SK-N-SH (cell line): ENCODE results near the gene ZNF397. TPM values are rescaled to one million over a fixed set of nuclear protein-coding genes. Genes with fewer than 3 reads are reported as not detected.

Experiments
- CTCF ChIA-PET: fragments of 300-600, 350-600 bp; formaldehyde crosslinking; extraction: SDS; loops from one replicate; lab custom pipeline; 2021; lab: Yijun Ruan, JAX
- POLR2A ChIA-PET: fragments of 350-600 bp; sonication (Branson Sonifier 250); formaldehyde crosslinking; extraction: SDS; loops from one replicate; lab custom pipeline; 2020; ENCODE audit warnings: antibody characterized with exemption, inconsistent platforms; lab: Yijun Ruan, JAX
- DNase-seq: peaks from one replicate; pipeline ENCODE4 v3.0.0; 2012
- H2AFZ ChIP-seq: fragments of 200-600 bp; sonication (generic); 2 replicates; pipeline ENCODE4 v1.8.1; 2016; ENCODE audit warnings: antibody characterized with exemption, mild to moderate bottlenecking, low read depth
- H3F3A ChIP-seq: fragments of 200-600 bp; sonication (generic); replicated peaks from 2 replicates; pipeline ENCODE3; 2016; ENCODE audit warnings: antibody characterized with exemption, mild to moderate bottlenecking; ENCODE audit not compliant: insufficient read depth
- H3K27ac ChIP-seq, 2 experiments: fragments of 200-500 bp in 1 of 2; fragments of 200-600 bp in 1 of 2; sonication (Bioruptor generic) in 1 of 2; sonication (generic), shearing (Covaris generic) in 1 of 2; 2 replicates each; pipeline versions ENCODE4 v1.5.1 to v1.6.1; 2014 to 2016; ENCODE audit warnings: low read depth in 2 of 2, inconsistent platforms in 1 of 2, low read length in 1 of 2, mild to moderate bottlenecking in 1 of 2, mixed read lengths in 1 of 2
- H3K27me3 ChIP-seq: fragments of 200-600 bp; sonication (generic), shearing (Covaris generic); 2 replicates; pipeline ENCODE4 v1.6.1; 2016; ENCODE audit warnings: mixed run types; ENCODE audit not compliant: insufficient read depth
- H3K36me3 ChIP-seq, 2 experiments: fragments of 200-500 bp in 1 of 2; fragments of 200-600 bp in 1 of 2; sonication (Bioruptor generic) in 1 of 2; sonication (generic) in 1 of 2; replicated peaks in 1 of 2; 2 replicates each; pipeline versions ENCODE3 to v1.5.1; 2014 to 2016; ENCODE audit warnings: low read length in 1 of 2, mild to moderate bottlenecking in 1 of 2; ENCODE audit not compliant: insufficient read depth in 2 of 2, control insufficient read depth in 1 of 2
- H3K4me1 ChIP-seq, 2 experiments: fragments of 200-500 bp in 1 of 2; fragments of 200-600 bp in 1 of 2; sonication (Bioruptor generic) in 1 of 2; sonication (generic), shearing (Covaris generic) in 1 of 2; 2 replicates each; pipeline versions ENCODE4 v1.5.1 to v1.6.1; 2014 to 2016; ENCODE audit warnings: low read depth in 1 of 2, low read length in 1 of 2, mixed run types in 1 of 2; ENCODE audit not compliant: insufficient read depth in 2 of 2, control insufficient read depth in 1 of 2
- H3K4me2 ChIP-seq: fragments of 200-600 bp; sonication (generic), shearing (Covaris generic); 2 replicates; pipeline ENCODE4 v1.6.1; 2017; ENCODE audit warnings: mixed run types
- H3K4me3 ChIP-seq, 2 experiments: fragments of 200-500 bp in 1 of 2; fragments of 200-600 bp in 1 of 2; sonication (Bioruptor generic) in 1 of 2; sonication (generic), shearing (Covaris generic) in 1 of 2; 2 replicates each; pipeline versions ENCODE4 v1.5.1 to v1.8.1; 2014 to 2016; ENCODE audit warnings: low read depth in 2 of 2, inconsistent platforms in 1 of 2, low read length in 1 of 2, mild to moderate bottlenecking in 1 of 2, mixed read lengths in 1 of 2, moderate library complexity in 1 of 2
- H3K79me2 ChIP-seq: fragments of 200-600 bp; sonication (generic); 2 replicates; pipeline ENCODE4 v1.8.1; 2017; ENCODE audit warnings: mild to moderate bottlenecking; ENCODE audit not compliant: insufficient read depth
- H3K9ac ChIP-seq: fragments of 200-600 bp; sonication (generic); 2 replicates; pipeline ENCODE4 v1.6.1; 2017; ENCODE audit warnings: mixed run types
- H3K9me2 ChIP-seq: fragments of 200-600 bp; sonication (generic); 2 replicates; pipeline ENCODE4 v1.6.1; 2017; ENCODE audit warnings: mixed run types
- H3K9me3 ChIP-seq: fragments of 200-600 bp; sonication (generic); 2 replicates; pipeline ENCODE4 v1.6.1; 2017; ENCODE audit warnings: mixed run types, mild to moderate bottlenecking, moderate library complexity
- H4K20me1 ChIP-seq: fragments of 200-600 bp; sonication (generic); 2 replicates; pipeline ENCODE4 v1.6.1; 2017; ENCODE audit warnings: mild to moderate bottlenecking, mixed run types; ENCODE audit not compliant: insufficient read depth
- CHD2 ChIP-seq: fragments of 150-350 bp; IDR thresholded peaks from 2 replicates; pipeline ENCODE4 v1.6.1; 2018; ENCODE audit warnings: low read length; ENCODE audit not compliant: partially characterized antibody
- ELF1 ChIP-seq: IDR thresholded peaks from 2 replicates; pipeline ENCODE4 v1.4.0; 2012
- EZH2phosphoT487 ChIP-seq: fragments of 200-600 bp; sonication (generic); IDR thresholded peaks from 2 replicates; pipeline ENCODE4 v1.6.1; 2017; ENCODE audit warnings: low read depth, mixed run types, mild to moderate bottlenecking, antibody characterized with exemption, moderate library complexity, borderline replicate concordance
- FOXJ3 ChIP-seq: sonication (generic); formaldehyde crosslinking; IDR thresholded peaks from 2 replicates; pipeline ENCODE4 v1.5.1; 2020; ENCODE audit warnings: mild to moderate bottlenecking, missing genetic modification reagents
- FOXM1 ChIP-seq: IDR thresholded peaks from 2 replicates; pipeline ENCODE4 v1.4.0; 2012; ENCODE audit warnings: low read depth, mild to moderate bottlenecking
- GATA2 ChIP-seq: sonication (generic); formaldehyde crosslinking; IDR thresholded peaks from 2 replicates; pipeline ENCODE4 v1.5.0; 2020; ENCODE audit warnings: mild to moderate bottlenecking, missing genetic modification reagents
- JUND ChIP-seq: IDR thresholded peaks from 2 replicates; pipeline ENCODE4 v1.4.0; 2012
- MEF2A ChIP-seq: IDR thresholded peaks from 2 replicates; pipeline ENCODE4 v1.4.0; 2012; ENCODE audit warnings: low read depth, borderline replicate concordance
- MXI1 ChIP-seq: IDR thresholded peaks from 2 replicates; pipeline ENCODE4 v1.6.1; 2012; ENCODE audit warnings: mild to moderate bottlenecking, low read depth, low read length, improper control_type of control experiment
- NFIC ChIP-seq: IDR thresholded peaks from 2 replicates; pipeline ENCODE4 v1.4.0; 2012; ENCODE audit warnings: borderline replicate concordance
- RFX5 ChIP-seq: IDR thresholded peaks from 2 replicates; pipeline ENCODE4 v1.6.1; 2012; ENCODE audit warnings: mild to moderate bottlenecking, improper control_type of control experiment, low read length
- RXRA ChIP-seq: IDR thresholded peaks from 2 replicates; pipeline ENCODE4 v1.4.0; 2012; ENCODE audit warnings: low read depth, mild to moderate bottlenecking, borderline replicate concordance
- SMC3 ChIP-seq: IDR thresholded peaks from 2 replicates; pipeline ENCODE4 v1.6.1; 2012; ENCODE audit warnings: low read depth, low read length, improper control_type of control experiment
- YY1 ChIP-seq: IDR thresholded peaks from 2 replicates; pipeline ENCODE4 v1.4.0; 2012; ENCODE audit warnings: low read depth, mild to moderate bottlenecking
- WGBS: methylation state at CpG from one replicate; pipeline ENCODE4 v1.1.6; 2017; ENCODE audit warnings: low lambda C conversion rate; 5-methylcytosine and 5-hydroxymethylcytosine counted together
- polyA plus RNA-seq, 3 experiments: library from polyadenylated mRNA; depleted of rRNA; stranded (reverse); fragments of >200 nt; gene quantifications; 2 replicates each; pipeline ENCODE4 v1.2.3, GENCODE V29; 2012
- TF ChIP-seq, protein P1 (sequence below): IDR thresholded peaks from 2 replicates; pipeline ENCODE4; 2012
- TF ChIP-seq, protein P2 (sequence below): IDR thresholded peaks from 2 replicates; pipeline ENCODE4 v1.4.0; 2012; ENCODE audit warnings: low read depth

The ZNF397 gene
- polyA plus RNA-seq, 1 of the 3 experiments (the other 2 are of a cell fraction) = 4.8 TPM

DNA sequence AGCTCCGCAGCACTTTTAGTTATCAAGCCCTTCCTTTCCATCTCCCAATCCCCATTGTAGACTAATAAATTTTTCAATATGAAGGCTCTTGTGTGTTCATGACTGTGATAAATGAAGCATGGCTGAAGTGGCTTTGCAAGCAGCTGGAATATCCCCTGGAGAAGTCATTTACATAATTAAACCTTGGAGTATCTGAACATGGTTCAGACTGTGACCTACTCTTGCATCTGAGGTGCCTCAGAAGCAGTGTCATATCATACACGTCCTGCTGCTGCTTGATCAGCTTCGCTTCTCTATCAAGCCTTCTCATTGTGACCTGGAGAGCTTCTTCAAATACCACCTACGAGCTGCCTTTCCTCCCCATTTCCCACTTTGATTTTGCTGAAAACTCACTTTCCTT, 48.4 kb upstream of the ZNF397 start (continued):
- TF ChIP-seq YY1 (no peak), JUND (no peak), RFX5 (no peak), EZH2phosphoT487 (no peak), MXI1 (no peak), SMC3 (no peak), GATA2 (CRISPR knock-in tag) (no peak), FOXM1 (no peak), FOXJ3 (CRISPR knock-in tag) (no peak), RXRA (no peak)
- TF ChIP-seq, protein P1, sequence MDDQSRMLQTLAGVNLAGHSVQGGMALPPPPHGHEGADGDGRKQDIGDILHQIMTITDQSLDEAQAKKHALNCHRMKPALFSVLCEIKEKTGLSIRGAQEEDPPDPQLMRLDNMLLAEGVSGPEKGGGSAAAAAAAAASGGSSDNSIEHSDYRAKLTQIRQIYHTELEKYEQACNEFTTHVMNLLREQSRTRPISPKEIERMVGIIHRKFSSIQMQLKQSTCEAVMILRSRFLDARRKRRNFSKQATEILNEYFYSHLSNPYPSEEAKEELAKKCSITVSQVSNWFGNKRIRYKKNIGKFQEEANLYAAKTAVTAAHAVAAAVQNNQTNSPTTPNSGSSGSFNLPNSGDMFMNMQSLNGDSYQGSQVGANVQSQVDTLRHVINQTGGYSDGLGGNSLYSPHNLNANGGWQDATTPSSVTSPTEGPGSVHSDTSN = no peak

DNA sequence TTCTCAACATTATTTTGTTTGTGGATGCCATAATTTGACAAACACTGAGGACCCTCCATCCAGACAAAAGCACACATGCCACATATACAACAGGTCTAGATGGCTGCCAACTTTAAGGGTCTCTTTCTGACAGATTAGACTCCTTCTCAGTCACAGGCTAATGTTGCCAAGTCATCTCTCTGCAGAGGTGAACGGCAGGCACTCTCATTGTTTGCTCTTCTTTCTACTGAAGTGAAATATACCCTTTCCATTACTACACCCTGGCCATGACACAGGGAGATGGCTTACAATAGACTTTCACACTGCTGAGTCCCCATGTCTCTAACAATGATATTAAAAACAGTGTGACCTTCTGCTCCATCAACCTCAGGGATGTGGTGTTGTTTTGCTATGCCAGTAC, 47.5 kb upstream of the ZNF397 start:
- Histone ChIP-seq H3K9me3 (no peaks in the 10 kb centered on the region), H3K9me2 (no peaks in the 10 kb centered on the region), H3K27me3 (no peaks in the 10 kb centered on the region), H3K36me3 (no peaks in the 10 kb centered on the region), H4K20me1 (no peaks in the 10 kb centered on the region), H3K4me1 (no peaks in the 10 kb centered on the region; a peak in 1 of 4 replicates), H3K27ac (no peak overlapping the region), H3K79me2 (no peaks in the 10 kb centered on the region), H3F3A (no peaks in the 10 kb centered on the region), H3K9ac (no peak overlapping the region), H3K4me3 (no peak overlapping the region), H2AFZ (no peak overlapping the region), H3K4me2 (no peak overlapping the region)
- 68% methylated on average over 1 of the region's 1 CpG for WGBS
- CTCF ChIA-PET = interaction anchor here (0.9 to 1.6 kb wide), 2 partner anchors 37 to 167 kb away, joined by 3 to 4 read pairs; no protein-coding TSS in a partner anchor
- no peak for TF ChIP-seq MEF2A
- DNase-seq = no peak
- POLR2A ChIA-PET = no interaction called here

DNA sequence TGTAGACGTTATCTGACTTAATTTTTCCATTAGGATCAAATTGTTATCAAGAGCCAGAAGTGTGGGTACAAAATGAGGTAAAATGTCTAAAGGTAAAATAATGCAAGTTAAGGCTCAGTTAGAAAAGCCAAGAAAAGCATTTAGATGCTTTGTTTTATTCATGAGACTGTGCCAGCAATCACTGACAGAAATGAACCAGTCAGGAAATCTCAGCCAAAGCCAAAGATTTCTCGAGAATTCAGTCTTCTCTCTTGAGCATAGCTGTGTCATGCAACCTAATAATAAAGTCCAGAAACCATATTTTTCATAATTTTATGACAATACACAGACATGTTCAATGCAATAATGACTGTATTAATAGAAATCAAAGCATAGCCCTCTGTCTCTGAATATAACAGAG, 43.5 kb upstream of the ZNF397 start:
- H3K4me2 ChIP-seq = no peak overlapping the region
- ChIA-PET POLR2A (no interaction called here), CTCF (no interaction called here)
- no peaks in the 10 kb centered on the region for H4K20me1 ChIP-seq
- H3K9me3 ChIP-seq = no peaks in the 10 kb centered on the region
- H3K9me2 ChIP-seq = no peaks in the 10 kb centered on the region
- no peaks in the 10 kb centered on the region for H3K27me3 ChIP-seq
- no peak for DNase-seq
- no peaks in the 10 kb centered on the region for H3F3A ChIP-seq
- H3K4me3 ChIP-seq = no peak overlapping the region
- no peaks in the 10 kb centered on the region for H3K36me3 ChIP-seq
- no peak overlapping the region for H3K27ac ChIP-seq
- no peak overlapping the region for H2AFZ ChIP-seq
- no peaks in the 10 kb centered on the region for H3K79me2 ChIP-seq
- H3K4me1 ChIP-seq = no peaks in the 10 kb centered on the region; a peak in 1 of 4 replicates
- TF ChIP-seq GATA2 (CRISPR knock-in tag) (no peak), NFIC (no peak), ELF1 (no peak), CHD2 (no peak)
- TF ChIP-seq, protein P2, sequence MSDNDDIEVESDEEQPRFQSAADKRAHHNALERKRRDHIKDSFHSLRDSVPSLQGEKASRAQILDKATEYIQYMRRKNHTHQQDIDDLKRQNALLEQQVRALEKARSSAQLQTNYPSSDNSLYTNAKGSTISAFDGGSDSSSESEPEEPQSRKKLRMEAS = no peak
- 17% methylated on average over 2 of the region's 2 CpGs for WGBS
- H3K9ac ChIP-seq = no peak overlapping the region
